ENCODE measurements around the gene ABHD14A.

The ABHD14A gene

GRCh38 chr3:51999846-52000245 is 25.0 kb downstream of the ABHD14A start:
- no peak overlapping the region for H3K4me3 ChIP-seq (ENCODE audit: insufficient read depth, low read length, poor library complexity, severe bottlenecking)
- H2AFZ ChIP-seq (ENCODE audit: low read depth, low read length, severe bottlenecking), result no peak overlapping the region
- no peaks in the 10 kb centered on the region for H3K9me2 ChIP-seq (replicated peaks; ENCODE audit: insufficient read depth, low read length)
- H3K36me3 ChIP-seq (ENCODE audit: low read length), result peaks cover 4% of the 10 kb centered on the region
- TF ChIP-seq CTCF (IDR thresholded peaks at IDR 0.05; ENCODE audit: insufficient read depth, low read length, poor library complexity, severe bottlenecking), result no peak
- H4K20me1 ChIP-seq (ENCODE audit: low read depth, low read length), result no peaks in the 10 kb centered on the region
- no peak overlapping the region for H3K4me2 ChIP-seq (ENCODE audit: low read depth, low read length, poor library complexity, severe bottlenecking)
- H3K9me3 ChIP-seq (ENCODE audit: insufficient read depth, low read length), result no peaks in the 10 kb centered on the region
- peaks cover 7% of the 10 kb centered on the region for H3F3A ChIP-seq (ENCODE audit: insufficient read depth)
- peaks cover 9% of the 10 kb centered on the region for H3K79me2 ChIP-seq (ENCODE audit: insufficient read depth, low read length)
- H3K9ac ChIP-seq (ENCODE audit: low read length), result no peak overlapping the region
- no peaks in the 10 kb centered on the region for H3K27me3 ChIP-seq (ENCODE audit: low read length)
- no peak overlapping the region for H3K27ac ChIP-seq (ENCODE audit: low read depth, low read length)

- no peaks in the 10 kb centered on the region for H3K79me2 ChIP-seq (ENCODE audit: insufficient read depth, low read length)
- no peak overlapping the region for H2AFZ ChIP-seq (ENCODE audit: low read depth, low read length, severe bottlenecking)
- TF ChIP-seq EZH2phosphoT487 (conservative IDR thresholded peaks at IDR 0.05; ENCODE audit: low read length) (no peak), CTCF (IDR thresholded peaks at IDR 0.05; ENCODE audit: insufficient read depth, low read length, poor library complexity, severe bottlenecking) (peak; percentile 90)
- no peaks in the 10 kb centered on the region for H3K9me3 ChIP-seq (ENCODE audit: insufficient read depth, low read length)
- no peaks in the 10 kb centered on the region for H3K9me2 ChIP-seq (replicated peaks; ENCODE audit: insufficient read depth, low read length)
- no peak overlapping the region for H3K27ac ChIP-seq (ENCODE audit: low read depth, low read length)
- no peaks in the 10 kb centered on the region for H3K36me3 ChIP-seq (ENCODE audit: low read length)
- no peaks in the 10 kb centered on the region for H3F3A ChIP-seq (ENCODE audit: insufficient read depth)
- no peak overlapping the region for H3K4me3 ChIP-seq (ENCODE audit: insufficient read depth, low read length, poor library complexity, severe bottlenecking)
- H4K20me1 ChIP-seq (ENCODE audit: low read depth, low read length), result no peaks in the 10 kb centered on the region
- H3K4me2 ChIP-seq (ENCODE audit: low read depth, low read length, poor library complexity, severe bottlenecking), result no peak overlapping the region
- no peaks in the 10 kb centered on the region for H3K27me3 ChIP-seq (ENCODE audit: low read length)
- H3K9ac ChIP-seq (ENCODE audit: low read length), result no peak overlapping the region
Measured at GRCh38 chr3:52001443-52001974, 26.6 kb downstream of the ABHD14A start.

- no peaks in the 10 kb centered on the region for H4K20me1 ChIP-seq (ENCODE audit: low read depth, low read length)
- H3K9ac ChIP-seq (ENCODE audit: low read length), result no peak overlapping the region
- H3K79me2 ChIP-seq (ENCODE audit: insufficient read depth, low read length), result no peaks in the 10 kb centered on the region
- no peak overlapping the region for H3K4me3 ChIP-seq (ENCODE audit: insufficient read depth, low read length, poor library complexity, severe bottlenecking)
- H3K27me3 ChIP-seq (ENCODE audit: low read length), result no peaks in the 10 kb centered on the region
- no peaks in the 10 kb centered on the region for H3K9me2 ChIP-seq (replicated peaks; ENCODE audit: insufficient read depth, low read length)
- no peak overlapping the region for H3K27ac ChIP-seq (ENCODE audit: low read depth, low read length)
- H3K4me2 ChIP-seq (ENCODE audit: low read depth, low read length, poor library complexity, severe bottlenecking), result no peak overlapping the region
- H3F3A ChIP-seq (ENCODE audit: insufficient read depth), result no peaks in the 10 kb centered on the region
- no peak for TF ChIP-seq EZH2phosphoT487 (conservative IDR thresholded peaks at IDR 0.05; ENCODE audit: low read length)
- no peak overlapping the region for H2AFZ ChIP-seq (ENCODE audit: low read depth, low read length, severe bottlenecking)
- H3K36me3 ChIP-seq (ENCODE audit: low read length), result no peaks in the 10 kb centered on the region
- H3K9me3 ChIP-seq (ENCODE audit: insufficient read depth, low read length), result no peaks in the 10 kb centered on the region
Measured at GRCh38 chr3:52002748-52003147, 27.9 kb downstream of the ABHD14A start.

- no peaks in the 10 kb centered on the region for H3K36me3 ChIP-seq (ENCODE audit: low read length)
- H2AFZ ChIP-seq (ENCODE audit: low read depth, low read length, severe bottlenecking), result no peak overlapping the region
- H3K79me2 ChIP-seq (ENCODE audit: insufficient read depth, low read length), result no peaks in the 10 kb centered on the region
- H3F3A ChIP-seq (ENCODE audit: insufficient read depth), result no peaks in the 10 kb centered on the region
- no peaks in the 10 kb centered on the region for H3K9me2 ChIP-seq (replicated peaks; ENCODE audit: insufficient read depth, low read length)
- no peaks in the 10 kb centered on the region for H3K27me3 ChIP-seq (ENCODE audit: low read length)
- no peaks in the 10 kb centered on the region for H3K9me3 ChIP-seq (ENCODE audit: insufficient read depth, low read length)
- TF ChIP-seq EZH2phosphoT487 (conservative IDR thresholded peaks at IDR 0.05; ENCODE audit: low read length) (no peak), CTCF (IDR thresholded peaks at IDR 0.05; ENCODE audit: insufficient read depth, low read length, poor library complexity, severe bottlenecking) (peak; percentile 19)
- H3K4me2 ChIP-seq (ENCODE audit: low read depth, low read length, poor library complexity, severe bottlenecking), result no peak overlapping the region
- H3K9ac ChIP-seq (ENCODE audit: low read length), result no peak overlapping the region
- no peak overlapping the region for H3K4me3 ChIP-seq (ENCODE audit: insufficient read depth, low read length, poor library complexity, severe bottlenecking)
- no peak overlapping the region for H3K27ac ChIP-seq (ENCODE audit: low read depth, low read length)
- no peaks in the 10 kb centered on the region for H4K20me1 ChIP-seq (ENCODE audit: low read depth, low read length)
Measured at GRCh38 chr3:52004163-52004787, 29.4 kb downstream of the ABHD14A start.

All from SU-DHL-6 (cell line).